H1 (cell line): ENCODE data around the gene RCL1. TPM values are rescaled to one million over a fixed set of nuclear protein-coding genes. Genes with fewer than 3 reads are reported as not detected.

Source experiments
- CTCF ChIA-PET: fragments of 300-600 bp; sonication (Branson Sonifier 250); formaldehyde crosslinking; loops from one replicate; lab custom pipeline; 2021; ENCODE audit not compliant: partially characterized antibody; lab: Charles Lee
- POLR2A ChIA-PET: fragments of 300-600 bp; sonication (Branson Sonifier 250); formaldehyde crosslinking; loops from one replicate; lab custom pipeline; 2021; ENCODE audit warnings: inconsistent platforms; ENCODE audit not compliant: partially characterized antibody; lab: Charles Lee
- DNase-seq, 2 experiments: peaks; one replicate each; pipeline versions ENCODE4 v3.0.0 to v3.0.0-alpha.2; 2010 to 2022; ENCODE audit warnings: low spot score in 2 of 2, low read depth in 1 of 2, mixed read lengths in 1 of 2
- FAIRE-seq: peaks from 2 replicates; lab custom pipeline; 2011; peaks lifted over from hg19 to GRCh38; lab: Jason Lieb, UNC
- H2AFZ ChIP-seq: 2 replicates; pipeline ENCODE4 v1.8.1; 2012; ENCODE audit warnings: low read length, inconsistent platforms
- H2AK5ac ChIP-seq: 2 replicates; pipeline ENCODE4 v1.6.1; 2013; ENCODE audit warnings: low read depth, low read length
- H2BK120ac ChIP-seq: replicated peaks from 2 replicates; pipeline ENCODE3; 2013; ENCODE audit warnings: low read depth, low read length, inconsistent platforms
- H2BK12ac ChIP-seq: 2 replicates; pipeline ENCODE4 v1.6.1; 2013; ENCODE audit warnings: low read depth, low read length
- H2BK15ac ChIP-seq: 2 replicates; pipeline ENCODE4 v1.6.1; 2013; ENCODE audit warnings: low read length
- H2BK20ac ChIP-seq: 2 replicates; pipeline ENCODE4 v1.6.1; 2013; ENCODE audit warnings: low read length
- H2BK5ac ChIP-seq: 2 replicates; pipeline ENCODE4 v1.6.1; 2013; ENCODE audit warnings: low read depth, low read length
- H3K14ac ChIP-seq: 2 replicates; pipeline ENCODE4 v1.6.1; 2013; ENCODE audit warnings: inconsistent platforms; ENCODE audit not compliant: insufficient read length
- H3K18ac ChIP-seq: 2 replicates; pipeline ENCODE4 v1.6.1; 2013; ENCODE audit warnings: low read length; ENCODE audit errors: extremely low read depth
- H3K23ac ChIP-seq: 2 replicates; pipeline ENCODE4 v1.6.1; 2013; ENCODE audit warnings: inconsistent platforms; ENCODE audit not compliant: insufficient read length
- H3K23me2 ChIP-seq: 2 replicates; pipeline ENCODE4 v1.6.1; 2013; ENCODE audit warnings: low read depth, low read length
- H3K27ac ChIP-seq: 2 replicates; pipeline ENCODE4 v1.6.1; 2011; ENCODE audit warnings: low read depth, low read length, inconsistent platforms
- H3K27me3 ChIP-seq, 4 experiments: replicated peaks in 1 of 4; 1 replicate in 1 of 4; 2 replicates in 3 of 4; pipeline versions ENCODE4 v1.6.1 to v1.8.1; 2011 to 2013; ENCODE audit warnings: low read length in 3 of 4, mild to moderate bottlenecking in 3 of 4, inconsistent platforms in 2 of 4, mixed read lengths in 2 of 4, moderate library complexity in 1 of 4; ENCODE audit not compliant: control insufficient read depth in 3 of 4, insufficient read depth in 3 of 4; ENCODE audit errors: extremely low read depth in 1 of 4
- H3K36me3 ChIP-seq, 4 experiments: 2 replicates each; pipeline versions ENCODE4 v1.6.1 to v1.8.1; 2011 to 2013; ENCODE audit warnings: mild to moderate bottlenecking in 4 of 4, low read length in 3 of 4, moderate library complexity in 2 of 4, control low read depth in 1 of 4, inconsistent platforms in 1 of 4; ENCODE audit not compliant: insufficient read depth in 4 of 4, control insufficient read depth in 2 of 4
- H3K4ac ChIP-seq: replicated peaks from 2 replicates; pipeline ENCODE3; 2013; ENCODE audit warnings: low read length, low read depth, mixed read lengths, inconsistent platforms; ENCODE audit not compliant: insufficient read length
- H3K4me1 ChIP-seq, 4 experiments: replicated peaks in 1 of 4; 1 replicate in 1 of 4; 2 replicates in 3 of 4; pipeline versions ENCODE4 v1.6.1 to v1.8.1; 2011 to 2013; ENCODE audit warnings: low read length in 3 of 4, inconsistent platforms in 2 of 4, mixed read lengths in 1 of 4; ENCODE audit not compliant: insufficient read depth in 4 of 4, control insufficient read depth in 3 of 4
- H3K4me2 ChIP-seq, 2 experiments: 2 replicates each; pipeline versions ENCODE4 v1.6.1 to v1.8.1; 2011 to 2013; ENCODE audit warnings: low read depth in 2 of 2, low read length in 2 of 2, control low read depth in 1 of 2, inconsistent platforms in 1 of 2, mild to moderate bottlenecking in 1 of 2; ENCODE audit not compliant: insufficient read depth in 1 of 2
- H3K4me3 ChIP-seq, 4 experiments: fragments of 200-600, 300-600 bp in 1 of 4; sonication (generic), shearing (Covaris generic), sonication (Bioruptor Twin) in 1 of 4; 2 replicates each; pipeline versions ENCODE4 v1.5.1 to v1.8.1; 2011 to 2016; ENCODE audit warnings: low read length in 4 of 4, low read depth in 3 of 4, control low read depth in 2 of 4, inconsistent platforms in 2 of 4, mild to moderate bottlenecking in 2 of 4, mixed read lengths in 1 of 4, moderate library complexity in 1 of 4; ENCODE audit not compliant: insufficient read depth in 2 of 4; ENCODE audit errors: extremely low read depth in 1 of 4
- H3K56ac ChIP-seq: replicated peaks from 2 replicates; pipeline ENCODE3; 2013; ENCODE audit warnings: low read depth, mild to moderate bottlenecking, mixed read lengths, low read length, inconsistent platforms; ENCODE audit not compliant: insufficient read length
- H3K79me1 ChIP-seq: 2 replicates; pipeline ENCODE4 v1.6.1; 2013; ENCODE audit warnings: low read depth, low read length, control low read depth
- H3K79me2 ChIP-seq, 2 experiments: 2 replicates each; pipeline versions ENCODE4 v1.6.1 to v1.8.1; 2012 to 2013; ENCODE audit warnings: low read length in 2 of 2, mild to moderate bottlenecking in 2 of 2, inconsistent platforms in 1 of 2; ENCODE audit not compliant: insufficient read depth in 2 of 2, control insufficient read depth in 1 of 2
- H3K9ac ChIP-seq, 4 experiments: replicated peaks in 1 of 4; 1 replicate in 1 of 4; 2 replicates in 3 of 4; pipeline versions ENCODE4 v1.6.1 to v1.8.1; 2011 to 2013; ENCODE audit warnings: low read depth in 3 of 4, low read length in 3 of 4, control low read depth in 2 of 4, mild to moderate bottlenecking in 2 of 4, moderate library complexity in 2 of 4, inconsistent platforms in 1 of 4; ENCODE audit errors: extremely low read depth in 1 of 4
- H3K9me3 ChIP-seq, 2 experiments: 2 replicates each; pipeline versions ENCODE4 v1.6.1 to v1.8.1; 2012 to 2013; ENCODE audit warnings: mild to moderate bottlenecking in 2 of 2, moderate library complexity in 2 of 2, control low read depth in 1 of 2, inconsistent platforms in 1 of 2, low read depth in 1 of 2, low read length in 1 of 2, mixed read lengths in 1 of 2; ENCODE audit not compliant: insufficient read depth in 2 of 2
- H4K20me1 ChIP-seq, 2 experiments: replicated peaks in 1 of 2; 2 replicates each; pipeline versions ENCODE3 to v1.8.1; 2011 to 2013; ENCODE audit warnings: inconsistent platforms in 2 of 2, low read length in 2 of 2, mild to moderate bottlenecking in 1 of 2; ENCODE audit not compliant: insufficient read depth in 2 of 2, control insufficient read depth in 1 of 2
- H4K5ac ChIP-seq: 2 replicates; pipeline ENCODE4 v1.6.1; 2013; ENCODE audit warnings: low read length, low read depth, mixed read lengths, inconsistent platforms; ENCODE audit not compliant: insufficient read length
- H4K8ac ChIP-seq: 2 replicates; pipeline ENCODE4 v1.8.0; 2013; ENCODE audit warnings: mild to moderate bottlenecking, moderate library complexity, low read length, inconsistent platforms; ENCODE audit not compliant: insufficient read depth; ENCODE audit errors: extremely low read depth
- H4K91ac ChIP-seq: replicated peaks from 2 replicates; pipeline ENCODE3; 2013; ENCODE audit warnings: low read length, mixed read lengths, inconsistent platforms; ENCODE audit not compliant: insufficient read length
- CBX5 ChIP-seq: fragments of 300-800, 300-1000 bp; sonication (generic); IDR thresholded peaks from 2 replicates; pipeline ENCODE4 v1.7.1; 2016; ENCODE audit warnings: antibody characterized with exemption, low read length, low read depth
- EP300 ChIP-seq, 2 experiments: IDR thresholded peaks; 1 replicate in 1 of 2; 2 replicates in 1 of 2; pipeline ENCODE4 v1.6.1; 2011 to 2012; ENCODE audit warnings: low read depth in 2 of 2, low read length in 2 of 2, mild to moderate bottlenecking in 2 of 2, borderline replicate concordance in 1 of 2, inconsistent platforms in 1 of 2, moderate library complexity in 1 of 2
- EZH2 ChIP-seq: fragments of 200-600 bp; sonication (generic); IDR thresholded peaks from 2 replicates; pipeline ENCODE4 v1.7.1; 2012; ENCODE audit warnings: low read depth, mild to moderate bottlenecking, moderate library complexity, low read length, inconsistent platforms; ENCODE audit not compliant: severe bottlenecking
- KDM4A ChIP-seq: IDR thresholded peaks from one replicate; pipeline ENCODE4 v1.7.1; 2012; ENCODE audit warnings: low read depth, mild to moderate bottlenecking, moderate library complexity, low read length, inconsistent platforms; ENCODE audit not compliant: severe bottlenecking
- NRF1 ChIP-seq: IDR thresholded peaks from 2 replicates; pipeline ENCODE4 v1.6.1; 2011; ENCODE audit warnings: mild to moderate bottlenecking, low read depth, low read length, improper control_type of control experiment
- SP1 ChIP-seq: IDR thresholded peaks from 2 replicates; pipeline ENCODE4 v1.6.1; 2011; ENCODE audit warnings: low read depth, low read length
- SP2 ChIP-seq: IDR thresholded peaks from 2 replicates; pipeline ENCODE4 v1.6.1; 2012; ENCODE audit warnings: mild to moderate bottlenecking, low read length, inconsistent platforms
- SUZ12 ChIP-seq: fragments of 200-600 bp; sonication (generic); IDR thresholded peaks from 2 replicates; pipeline ENCODE4 v1.6.1; 2012; ENCODE audit warnings: mild to moderate bottlenecking, inconsistent platforms, low read length, moderate library complexity, mixed read lengths
- TAF7 ChIP-seq: optimal IDR thresholded peaks from 2 replicates; pipeline ENCODE3; 2011; ENCODE audit warnings: low read depth, mild to moderate bottlenecking, inconsistent platforms, low read length, moderate library complexity, borderline replicate concordance
- WGBS, 2 experiments: shearing (Covaris generic) in 1 of 2; methylation state at CpG; one replicate each; pipeline versions ENCODE4 v1.1.6 to v1.1.7; 2013 to 2015; ENCODE audit warnings: low lambda C conversion rate in 2 of 2, mixed read lengths in 2 of 2, inconsistent platforms in 1 of 2, low coverage in 1 of 2, missing lambda C conversion rate in 1 of 2; ENCODE audit not compliant: insufficient replicate concordance in 2 of 2, insufficient coverage in 1 of 2, insufficient read length in 1 of 2; ENCODE audit errors: extremely low coverage in 1 of 2, missing lambda C conversion rate in 1 of 2; 5-methylcytosine and 5-hydroxymethylcytosine counted together
- polyA plus RNA-seq, 7 experiments: library from polyadenylated mRNA; depleted of rRNA in 3 of 7; stranded (reverse) in 5 of 7; unstranded in 2 of 7; fragments of >200 nt in 5 of 7; fragments of 200-250 nt in 2 of 7; gene quantifications; 1 replicate in 5 of 7; 2 replicates in 1 of 7; 4 replicates in 1 of 7; pipeline versions ENCODE4 v1.2.1 to v1.2.3, GENCODE V29; 2011 to 2013; ENCODE audit warnings: missing spikeins in 2 of 7, mixed read lengths in 2 of 7
- total RNA-seq: library from RNA; stranded (reverse); fragmentation: NEBNext Ultra II Directional; extraction: Animal tissue kit (Norgen Biotek cat#: 25700); gene quantifications from 2 replicates; pipeline ENCODE4 v1.2.1, GENCODE V29; 2021

Gene RCL1
- total and polyA plus RNA-seq, 2 of the 8 experiments (the other 6 are each of a cell fraction or from before 2014, with no cell fraction given): 21.0 to 29.5 TPM

DNA sequence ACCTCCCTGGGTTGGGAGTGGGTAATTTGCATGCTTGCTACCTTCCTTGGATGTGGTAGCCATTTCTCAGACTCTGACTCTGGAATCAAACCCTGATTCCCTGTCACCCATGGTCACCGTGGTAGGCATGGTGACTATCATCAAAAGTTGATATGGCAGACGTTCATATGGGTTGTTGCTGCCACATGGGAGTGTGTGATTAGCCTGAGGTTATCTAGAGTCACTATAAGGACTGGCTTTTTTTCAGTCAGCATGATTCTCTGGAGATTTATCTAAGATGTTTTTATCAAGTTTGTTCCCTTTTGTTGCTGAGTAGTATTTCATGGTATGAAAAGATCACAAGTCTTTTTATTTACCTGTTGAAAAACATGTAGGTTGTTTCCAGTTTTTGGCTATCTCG is 7.0 kb downstream of the RCL1 start:
- Histone ChIP-seq H3K79me1 (peaks cover 6% of the 10 kb centered on the region), H3K9ac (no peak overlapping the region), H4K8ac (no peak overlapping the region), H3K56ac (no peak overlapping the region), H3K23ac (no peak overlapping the region), H3K14ac (no peak overlapping the region), H3K9me3 (no peaks in the 10 kb centered on the region), H2BK12ac (no peak overlapping the region), H4K91ac (no peak overlapping the region), H4K20me1 (peaks cover 2 to 13% of the 10 kb centered on the region in 2 experiments), H2BK20ac (no peak overlapping the region), H2BK15ac (no peak overlapping the region), H3K27me3 (no peaks in the 10 kb centered on the region), H3K4me3 (no peak overlapping the region), H3K4me2 (no peak overlapping the region), H4K5ac (no peak overlapping the region), H2AFZ (no peak overlapping the region), H2BK5ac (no peak overlapping the region), H3K4ac (no peak overlapping the region), H3K18ac (no peak overlapping the region), H3K4me1 (peaks cover 3 to 11% (median 9%) of the 10 kb centered on the region in 4 experiments; a peak in 6 of 7 replicates), H3K36me3 (no peaks in the 10 kb centered on the region), H3K27ac (no peak overlapping the region), H3K79me2 (peaks cover 35 to 100% of the 10 kb centered on the region in 2 experiments), H2BK120ac (no peak overlapping the region), H2AK5ac (no peak overlapping the region), H3K23me2 (no peaks in the 10 kb centered on the region)
- CTCF ChIA-PET: interaction anchor here (1.5 kb wide), 1 partner anchor 37 kb away, joined by 3 read pairs; no protein-coding TSS in a partner anchor
- DNase-seq (no peak), FAIRE-seq (no peak)
- POLR2A ChIA-PET: no interaction called here
- 89% methylated on average over 3 of the region's 3 CpGs; no CpG with 5 or more reads in 1 of the 2 experiments for WGBS, 2 experiments
- TF ChIP-seq NRF1 (no peak), SUZ12 (no peak), KDM4A (no peak), SP1 (no peak), CBX5 (no peak), EZH2 (no peak), TAF7 (no peak), EP300 (IDR thresholded peaks at IDR 0.05; ENCODE audit: borderline replicate concordance in 1 of 2, low read depth in 2 of 2, low read length in 2 of 2) (no peak), SP2 (no peak)
